HEK293T (cell line): ENCODE results near the gene SIPA1L3.

Experiments
- BHLHE40 ChIP-seq: fragments of 450-650 bp; IDR thresholded peaks from 2 replicates; pipeline ENCODE4 v1.6.1; 2016; ENCODE audit warnings: mild to moderate bottlenecking, moderate library complexity, borderline replicate concordance
- FOXA1 ChIP-seq: fragments of 450-650 bp; IDR thresholded peaks from 2 replicates; pipeline ENCODE4 v1.6.1; 2016; ENCODE audit warnings: mild to moderate bottlenecking
- FOXK2 ChIP-seq: fragments of 450-650 bp; IDR thresholded peaks from 2 replicates; pipeline ENCODE4 v1.6.1; 2016; ENCODE audit warnings: mild to moderate bottlenecking
- FOXM1 ChIP-seq: fragments of 450-650 bp; IDR thresholded peaks from 2 replicates; pipeline ENCODE4 v1.6.1; 2017; ENCODE audit warnings: mild to moderate bottlenecking, borderline replicate concordance
- NFRKB ChIP-seq: fragments of 450-650 bp; IDR thresholded peaks from 2 replicates; pipeline ENCODE4 v1.6.1; 2016; ENCODE audit warnings: mild to moderate bottlenecking, moderate library complexity
- SP1 ChIP-seq: fragments of 450-650 bp; IDR thresholded peaks from 2 replicates; pipeline ENCODE4 v1.6.1; 2017
- SUZ12 ChIP-seq: fragments of 450-650 bp; IDR thresholded peaks from 2 replicates; pipeline ENCODE4 v1.6.1; 2016; ENCODE audit warnings: mild to moderate bottlenecking
- TARDBP ChIP-seq: fragments of 450-650 bp; IDR thresholded peaks from 2 replicates; pipeline ENCODE4 v1.6.1; 2016
- ZNF384 ChIP-seq: fragments of 450-650 bp; IDR thresholded peaks from 2 replicates; pipeline ENCODE4 v1.6.1; 2016
- TF ChIP-seq, protein P1 (sequence below): fragments of 450-650 bp; IDR thresholded peaks from 2 replicates; pipeline ENCODE4 v1.6.1; 2016

DNA sequence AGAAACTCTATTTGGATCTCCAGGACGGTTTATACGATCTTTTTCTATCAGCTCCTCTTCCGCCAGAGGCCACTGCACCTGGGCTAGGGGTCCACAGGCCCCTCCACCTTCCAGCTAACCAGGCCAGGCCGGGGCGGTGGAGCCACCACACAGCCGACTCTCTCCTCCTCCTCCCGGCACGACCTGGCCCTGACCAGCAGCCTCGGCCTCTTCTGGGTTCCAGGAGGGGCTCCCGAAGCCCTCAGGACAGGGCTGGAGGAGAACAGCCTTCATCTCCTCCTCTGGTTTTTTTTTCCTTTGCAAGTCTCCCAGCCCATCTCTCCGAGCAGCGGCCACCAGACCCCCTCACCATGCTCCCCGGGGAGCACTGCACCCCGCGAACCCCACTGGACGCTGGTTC, 299.9 kb downstream of the SIPA1L3 start:
- no peak for TF ChIP-seq BHLHE40
- no peak for TF ChIP-seq SUZ12
- TF ChIP-seq, protein P1, sequence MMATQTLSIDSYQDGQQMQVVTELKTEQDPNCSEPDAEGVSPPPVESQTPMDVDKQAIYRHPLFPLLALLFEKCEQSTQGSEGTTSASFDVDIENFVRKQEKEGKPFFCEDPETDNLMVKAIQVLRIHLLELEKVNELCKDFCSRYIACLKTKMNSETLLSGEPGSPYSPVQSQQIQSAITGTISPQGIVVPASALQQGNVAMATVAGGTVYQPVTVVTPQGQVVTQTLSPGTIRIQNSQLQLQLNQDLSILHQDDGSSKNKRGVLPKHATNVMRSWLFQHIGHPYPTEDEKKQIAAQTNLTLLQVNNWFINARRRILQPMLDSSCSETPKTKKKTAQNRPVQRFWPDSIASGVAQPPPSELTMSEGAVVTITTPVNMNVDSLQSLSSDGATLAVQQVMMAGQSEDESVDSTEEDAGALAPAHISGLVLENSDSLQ: no peak
- TF ChIP-seq SP1: no peak
- no peak for TF ChIP-seq FOXK2
- no peak for TF ChIP-seq TARDBP
- no peak for TF ChIP-seq FOXM1
- TF ChIP-seq ZNF384: no peak
- no peak for TF ChIP-seq NFRKB
- no peak for TF ChIP-seq FOXA1
